SK-N-SH (cell line): ENCODE measurements around the gene PDE11A. TPM values are rescaled to one million over a fixed set of nuclear protein-coding genes. Genes with fewer than 3 reads are reported as not detected.

Experiments
- CTCF ChIA-PET: fragments of 300-600, 350-600 bp; formaldehyde crosslinking; extraction: SDS; loops from one replicate; lab custom pipeline; 2021; lab: Yijun Ruan, JAX
- POLR2A ChIA-PET: fragments of 350-600 bp; sonication (Branson Sonifier 250); formaldehyde crosslinking; extraction: SDS; loops from one replicate; lab custom pipeline; 2020; ENCODE audit warnings: antibody characterized with exemption, inconsistent platforms; lab: Yijun Ruan, JAX
- DNase-seq: peaks from one replicate; pipeline ENCODE4 v3.0.0; 2012
- H2AFZ ChIP-seq: fragments of 200-600 bp; sonication (generic); 2 replicates; pipeline ENCODE4 v1.8.1; 2016; ENCODE audit warnings: antibody characterized with exemption, mild to moderate bottlenecking, low read depth
- H3F3A ChIP-seq: fragments of 200-600 bp; sonication (generic); replicated peaks from 2 replicates; pipeline ENCODE3; 2016; ENCODE audit warnings: antibody characterized with exemption, mild to moderate bottlenecking; ENCODE audit not compliant: insufficient read depth
- H3K27ac ChIP-seq, 2 experiments: fragments of 200-500 bp in 1 of 2; fragments of 200-600 bp in 1 of 2; sonication (Bioruptor generic) in 1 of 2; sonication (generic), shearing (Covaris generic) in 1 of 2; 2 replicates each; pipeline versions ENCODE4 v1.5.1 to v1.6.1; 2014 to 2016; ENCODE audit warnings: low read depth in 2 of 2, inconsistent platforms in 1 of 2, low read length in 1 of 2, mild to moderate bottlenecking in 1 of 2, mixed read lengths in 1 of 2
- H3K27me3 ChIP-seq: fragments of 200-600 bp; sonication (generic), shearing (Covaris generic); 2 replicates; pipeline ENCODE4 v1.6.1; 2016; ENCODE audit warnings: mixed run types; ENCODE audit not compliant: insufficient read depth
- H3K36me3 ChIP-seq, 2 experiments: fragments of 200-500 bp in 1 of 2; fragments of 200-600 bp in 1 of 2; sonication (Bioruptor generic) in 1 of 2; sonication (generic) in 1 of 2; replicated peaks in 1 of 2; 2 replicates each; pipeline versions ENCODE3 to v1.5.1; 2014 to 2016; ENCODE audit warnings: low read length in 1 of 2, mild to moderate bottlenecking in 1 of 2; ENCODE audit not compliant: insufficient read depth in 2 of 2, control insufficient read depth in 1 of 2
- H3K4me1 ChIP-seq, 2 experiments: fragments of 200-500 bp in 1 of 2; fragments of 200-600 bp in 1 of 2; sonication (Bioruptor generic) in 1 of 2; sonication (generic), shearing (Covaris generic) in 1 of 2; 2 replicates each; pipeline versions ENCODE4 v1.5.1 to v1.6.1; 2014 to 2016; ENCODE audit warnings: low read depth in 1 of 2, low read length in 1 of 2, mixed run types in 1 of 2; ENCODE audit not compliant: insufficient read depth in 2 of 2, control insufficient read depth in 1 of 2
- H3K4me2 ChIP-seq: fragments of 200-600 bp; sonication (generic), shearing (Covaris generic); 2 replicates; pipeline ENCODE4 v1.6.1; 2017; ENCODE audit warnings: mixed run types
- H3K4me3 ChIP-seq, 2 experiments: fragments of 200-500 bp in 1 of 2; fragments of 200-600 bp in 1 of 2; sonication (Bioruptor generic) in 1 of 2; sonication (generic), shearing (Covaris generic) in 1 of 2; 2 replicates each; pipeline versions ENCODE4 v1.5.1 to v1.8.1; 2014 to 2016; ENCODE audit warnings: low read depth in 2 of 2, inconsistent platforms in 1 of 2, low read length in 1 of 2, mild to moderate bottlenecking in 1 of 2, mixed read lengths in 1 of 2, moderate library complexity in 1 of 2
- H3K79me2 ChIP-seq: fragments of 200-600 bp; sonication (generic); 2 replicates; pipeline ENCODE4 v1.8.1; 2017; ENCODE audit warnings: mild to moderate bottlenecking; ENCODE audit not compliant: insufficient read depth
- H3K9ac ChIP-seq: fragments of 200-600 bp; sonication (generic); 2 replicates; pipeline ENCODE4 v1.6.1; 2017; ENCODE audit warnings: mixed run types
- H3K9me2 ChIP-seq: fragments of 200-600 bp; sonication (generic); 2 replicates; pipeline ENCODE4 v1.6.1; 2017; ENCODE audit warnings: mixed run types
- H3K9me3 ChIP-seq: fragments of 200-600 bp; sonication (generic); 2 replicates; pipeline ENCODE4 v1.6.1; 2017; ENCODE audit warnings: mixed run types, mild to moderate bottlenecking, moderate library complexity
- H4K20me1 ChIP-seq: fragments of 200-600 bp; sonication (generic); 2 replicates; pipeline ENCODE4 v1.6.1; 2017; ENCODE audit warnings: mild to moderate bottlenecking, mixed run types; ENCODE audit not compliant: insufficient read depth
- EZH2phosphoT487 ChIP-seq: fragments of 200-600 bp; sonication (generic); IDR thresholded peaks from 2 replicates; pipeline ENCODE4 v1.6.1; 2017; ENCODE audit warnings: low read depth, mixed run types, mild to moderate bottlenecking, antibody characterized with exemption, moderate library complexity, borderline replicate concordance
- FOXJ3 ChIP-seq: sonication (generic); formaldehyde crosslinking; IDR thresholded peaks from 2 replicates; pipeline ENCODE4 v1.5.1; 2020; ENCODE audit warnings: mild to moderate bottlenecking, missing genetic modification reagents
- GATA2 ChIP-seq: sonication (generic); formaldehyde crosslinking; IDR thresholded peaks from 2 replicates; pipeline ENCODE4 v1.5.0; 2020; ENCODE audit warnings: mild to moderate bottlenecking, missing genetic modification reagents
- IRF3 ChIP-seq: fragments of 150-350 bp; IDR thresholded peaks from 2 replicates; pipeline ENCODE4 v1.6.1; 2016; ENCODE audit warnings: mild to moderate bottlenecking, low read depth, low read length
- JUND ChIP-seq: IDR thresholded peaks from 2 replicates; pipeline ENCODE4 v1.4.0; 2012
- MAX ChIP-seq: IDR thresholded peaks from 2 replicates; pipeline ENCODE4 v1.4.0; 2012; ENCODE audit warnings: low read depth
- NRF1 ChIP-seq: IDR thresholded peaks from 2 replicates; pipeline ENCODE4 v1.6.1; 2012; ENCODE audit warnings: low read depth, mild to moderate bottlenecking, low read length
- POLR2AphosphoS5 ChIP-seq: IDR thresholded peaks from 2 replicates; pipeline ENCODE4 v1.6.1; 2012; ENCODE audit warnings: low read depth, low read length
- RCOR1 ChIP-seq: fragments of 150-350 bp; IDR thresholded peaks from 2 replicates; pipeline ENCODE4 v1.6.1; 2017; ENCODE audit warnings: antibody characterized with exemption, low read length
- REST ChIP-seq: IDR thresholded peaks from 2 replicates; pipeline ENCODE4 v1.6.1; 2012; ENCODE audit warnings: mild to moderate bottlenecking, low read depth, low read length, moderate library complexity
- SIN3A ChIP-seq: IDR thresholded peaks from 2 replicates; pipeline ENCODE4 v1.6.1; 2012; ENCODE audit warnings: low read depth, mild to moderate bottlenecking, low read length, moderate library complexity, borderline replicate concordance
- SMC3 ChIP-seq: IDR thresholded peaks from 2 replicates; pipeline ENCODE4 v1.6.1; 2012; ENCODE audit warnings: low read depth, low read length, improper control_type of control experiment
- TAF1 ChIP-seq: IDR thresholded peaks from 2 replicates; pipeline ENCODE4 v1.6.1; 2012; ENCODE audit warnings: low read depth, mild to moderate bottlenecking, low read length, moderate library complexity, borderline replicate concordance
- USF2 ChIP-seq: fragments of 150-350 bp; IDR thresholded peaks from 2 replicates; pipeline ENCODE4 v1.6.1; 2017; ENCODE audit warnings: antibody characterized with exemption, low read length, low read depth, borderline replicate concordance
- YY1 ChIP-seq: IDR thresholded peaks from 2 replicates; pipeline ENCODE4 v1.4.0; 2012; ENCODE audit warnings: low read depth, mild to moderate bottlenecking
- WGBS: methylation state at CpG from one replicate; pipeline ENCODE4 v1.1.6; 2017; ENCODE audit warnings: low lambda C conversion rate; 5-methylcytosine and 5-hydroxymethylcytosine counted together
- polyA plus RNA-seq, 3 experiments: library from polyadenylated mRNA; depleted of rRNA; stranded (reverse); fragments of >200 nt; gene quantifications; 2 replicates each; pipeline ENCODE4 v1.2.3, GENCODE V29; 2012

The PDE11A gene
- polyA plus RNA-seq, 1 of the 3 experiments (the other 2 are of a cell fraction) = 0.10 TPM

GRCh38 chr2:177610813-177611212 is 461.8 kb downstream of the PDE11A start:
- H3K4me3 ChIP-seq = no peak overlapping the region
- no peak overlapping the region for H3K27ac ChIP-seq
- H3K36me3 ChIP-seq = no peaks in the 10 kb centered on the region
- ChIA-PET POLR2A (interaction anchor here (0.6 kb wide), 1 partner anchor 398 kb away, joined by 3 read pairs; the partner anchor contains the start of gene HNRNPA3), CTCF (interaction anchor here (0.8 to 4.8 kb wide), 4 partner anchors 8 to 142 kb away, joined by 3 to 21 read pairs (median 5); no protein-coding TSS in a partner anchor)
- H3K79me2 ChIP-seq = no peaks in the 10 kb centered on the region
- no peaks in the 10 kb centered on the region for H3K27me3 ChIP-seq
- peaks cover 1 to 11% of the 10 kb centered on the region in 2 experiments; a peak in 3 of 4 replicates for H3K4me1 ChIP-seq
- no peak overlapping the region for H2AFZ ChIP-seq
- 90% methylated on average over 1 of the region's 1 CpG for WGBS
- H3K4me2 ChIP-seq = no peak overlapping the region
- H3K9ac ChIP-seq = no peak overlapping the region
- H3K9me3 ChIP-seq = no peaks in the 10 kb centered on the region
- no peak for DNase-seq
- TF ChIP-seq RCOR1 (no peak), GATA2 (no peak), FOXJ3 (CRISPR knock-in tag) (no peak), TAF1 (no peak), REST (no peak), NRF1 (no peak), EZH2phosphoT487 (no peak), SIN3A (no peak), MAX (no peak), USF2 (no peak), IRF3 (no peak), YY1 (no peak), SMC3 (no peak), POLR2AphosphoS5 (no peak), JUND (no peak)
- H4K20me1 ChIP-seq = no peaks in the 10 kb centered on the region
- H3K9me2 ChIP-seq = no peaks in the 10 kb centered on the region
- no peaks in the 10 kb centered on the region for H3F3A ChIP-seq
